H1 (cell line): ENCODE results near the gene PRR5. TPM values are rescaled to one million over a fixed set of nuclear protein-coding genes. Genes with fewer than 3 reads are reported as not detected.

Source experiments
- BCL11A ChIP-seq, 2 experiments: IDR thresholded peaks; one replicate each; pipeline ENCODE4 v1.6.1; 2011; ENCODE audit warnings: low read depth in 2 of 2, low read length in 2 of 2, mild to moderate bottlenecking in 2 of 2
- CEBPB ChIP-seq: IDR thresholded peaks from 2 replicates; pipeline ENCODE4 v1.6.1; 2012; ENCODE audit warnings: low read depth, low read length
- MAFK ChIP-seq: IDR thresholded peaks from 2 replicates; pipeline ENCODE4 v1.6.1; 2012; ENCODE audit warnings: low read depth, mild to moderate bottlenecking, improper control_type of control experiment, low read length
- SUZ12 ChIP-seq: fragments of 200-600 bp; sonication (generic); IDR thresholded peaks from 2 replicates; pipeline ENCODE4 v1.6.1; 2012; ENCODE audit warnings: mild to moderate bottlenecking, inconsistent platforms, low read length, moderate library complexity, mixed read lengths
- polyA plus RNA-seq, 7 experiments: library from polyadenylated mRNA; depleted of rRNA in 3 of 7; stranded (reverse) in 5 of 7; unstranded in 2 of 7; fragments of >200 nt in 5 of 7; fragments of 200-250 nt in 2 of 7; gene quantifications; 1 replicate in 5 of 7; 2 replicates in 1 of 7; 4 replicates in 1 of 7; pipeline versions ENCODE4 v1.2.1 to v1.2.3, GENCODE V29; 2011 to 2013; ENCODE audit warnings: missing spikeins in 2 of 7, mixed read lengths in 2 of 7
- total RNA-seq: library from RNA; stranded (reverse); fragmentation: NEBNext Ultra II Directional; extraction: Animal tissue kit (Norgen Biotek cat#: 25700); gene quantifications from 2 replicates; pipeline ENCODE4 v1.2.1, GENCODE V29; 2021

Gene PRR5
- total and polyA plus RNA-seq, 2 of the 8 experiments (the other 6 are each of a cell fraction or from before 2014, with no cell fraction given): 16.5 to 25.7 TPM

DNA sequence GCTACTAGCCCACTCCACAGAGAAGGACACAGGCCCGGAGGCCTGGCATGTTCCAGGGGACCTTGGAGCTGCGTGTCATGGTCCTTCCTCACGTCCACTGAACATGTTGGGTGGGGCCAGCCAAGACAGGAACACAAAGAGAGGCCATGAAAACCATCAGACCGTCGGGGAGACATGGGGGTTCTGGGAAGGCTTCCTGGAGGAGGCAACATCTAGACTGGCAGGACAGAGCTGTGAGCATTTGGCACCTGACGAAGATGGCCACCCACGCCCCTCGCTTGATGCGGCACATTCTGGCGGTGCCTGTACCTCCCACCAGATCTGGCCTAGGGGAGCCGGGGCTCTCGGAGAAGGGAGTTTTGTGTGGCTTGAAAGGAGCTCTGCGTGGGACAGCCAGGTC is 25.7 kb downstream of the PRR5 start (continued):
- TF ChIP-seq MAFK (no peak), BCL11A (IDR thresholded peaks at IDR 0.05; ENCODE audit: low read depth in 2 of 2, low read length in 2 of 2) (no peak), CEBPB (no peak), SUZ12 (no peak)
